ENCODE data around the gene RAI1. TPM values are rescaled to one million over a fixed set of nuclear protein-coding genes. Genes with fewer than 3 reads are reported as not detected.

RAI1 gene
- total and polyA plus RNA-seq, 10 of the 15 experiments (the other 5 are each of a cell fraction or from before 2014, with no cell fraction given) = 0.66 to 37.7 (median 6.0) TPM

GRCh38 chr17:17840751-17841591 lies 159.7 kb downstream of the RAI1 start:
- Histone ChIP-seq H3K4me2 (ENCODE audit: control insufficient read depth, insufficient read depth) (peak overlapping the region; percentile 44; the same call in 1 of the 2 replicates), H3K4me3 (0 out of 2 replicates have a peak overlapping the region, but pooled peaks have one; percentile 71)

More at GRCh38 chr17:17840751-17841591, 159.7 kb downstream of the RAI1 start:
- Histone ChIP-seq H3K79me2 (ENCODE audit: control insufficient read depth, insufficient read depth, low read length) (peaks cover 2% of the 10 kb centered on the region), H3K9me3 (replicated peaks; ENCODE audit: control insufficient read depth, insufficient read depth, low read length) (no peaks in the 10 kb centered on the region), H4K20me1 (ENCODE audit: control insufficient read depth, insufficient read depth) (no peaks in the 10 kb centered on the region), H3K27me3 (replicated peaks in 1 of 2; ENCODE audit: control insufficient read depth in 2 of 2, insufficient read depth in 2 of 2, low read length in 1 of 2) (no peaks in the 10 kb centered on the region), H3K36me3 (ENCODE audit: control insufficient read depth in 2 of 2, insufficient read depth in 2 of 2, low read length in 1 of 2) (no peaks in the 10 kb centered on the region), H3K9ac (ENCODE audit: control insufficient read depth, insufficient read depth, low read length) (no peak overlapping the region), H2AFZ (ENCODE audit: control insufficient read depth, low read depth, low read length) (no peak overlapping the region), H3K27ac (ENCODE audit: control insufficient read depth, insufficient read depth) (no peak overlapping the region), H3K4me1 (ENCODE audit: control insufficient read depth, insufficient read depth, low read length) (peaks cover 29% of the 10 kb centered on the region)
- ChIA-PET RAD21 (ENCODE audit: unreplicated experiment) (interaction anchor here (1.1 to 1.3 kb wide), 2 partner anchors 8 to 11 kb away, joined by 3 to 5 read pairs; no protein-coding TSS in a partner anchor), SMC1A (ENCODE audit: uncharacterized antibody, unreplicated experiment) (interaction anchor here (0.8 to 1.6 kb wide), 4 partner anchors 9 to 29 kb away, joined by 3 to 8 read pairs (median 5); no protein-coding TSS in a partner anchor), POLR2A (interaction anchor here (1.2 to 1.6 kb wide), 6 partner anchors 9 to 26 kb away, joined by 3 to 11 read pairs (median 6); no protein-coding TSS in a partner anchor), CTCF (interaction anchor here (1.0 to 2.4 kb wide), 8 partner anchors 9 to 159 kb away, joined by 3 to 9 read pairs (median 4); no protein-coding TSS in a partner anchor)
- in situ Hi-C loops (cut with MboI) = no loop called here
- WGBS (ENCODE audit: insufficient coverage, insufficient replicate concordance, low lambda C conversion rate, missing lambda C conversion rate) = 83% methylated on average over 7 of the region's 7 CpGs
- TF ChIP-seq SMAD5 (IDR thresholded peaks at IDR 0.05; ENCODE audit: low read depth) = no peak
- no peak for TF ChIP-seq RFX5 (IDR thresholded peaks at IDR 0.05; ENCODE audit: low read depth, low read length)
- TF ChIP-seq PKNOX1 (IDR thresholded peaks at IDR 0.05) = no peak
- no peak for DNase-seq (ENCODE audit: low read depth, low spot score)
- intact Hi-C loops (cut with micrococcal nuclease; ENCODE audit: unreplicated experiment) = loop anchor here (2.0 kb wide), 1 partner anchor 22 kb away; no protein-coding TSS in a partner anchor
- FAIRE-seq = no peak
- ATAC-seq = no peak
- BruUV-seq (replicated peaks) = TSS peak; percentile 44
